Smooth muscle cell of the coronary artery (primary cell): ENCODE data around the gene ACTR6. TPM values are rescaled to one million over a fixed set of nuclear protein-coding genes. Genes with fewer than 3 reads are reported as not detected.

Experiments
- total RNA-seq: library from RNA; depleted of rRNA; stranded (reverse); fragments of >200 nt; gene quantifications from 2 replicates; pipeline ENCODE4 v1.2.3, GENCODE V29; 2014; ENCODE audit warnings: low replicate concordance

Gene ACTR6
- total RNA-seq: 9.0 and 9.4 TPM in 2 replicates

GRCh38 chr12:100200463-100201181 is at the start of gene ACTR6:
Gene ACTR6 (plus strand): TSS chr12:100200815. CDS start chr12:100200852, 37 bp downstream.

GRCh38 chr12:100266835-100267602 is 66.4 kb downstream of the ACTR6 start, which contains the start of the genes DEPDC4 and SCYL2:
Gene DEPDC4 (minus strand): TSS chr12:100267079. CDS start chr12:100267076, 3 bp downstream.
Gene SCYL2 (plus strand): TSS chr12:100267177. CDS start chr12:100282971, 15,794 bp downstream.

Other genes with a start within 250 kb of the ACTR6 start
- 0.94 TPM in 1 of 2 replicates, not detected in the other for gene ANKS1B, start 215.9 kb upstream of the ACTR6 start, total RNA-seq
- 18.0 and 25.6 TPM in 2 replicates for gene BLTP3B, start 57.9 kb upstream of the ACTR6 start, total RNA-seq
- gene DEPDC4, start 66.3 kb downstream of the ACTR6 start, total RNA-seq: 1.1 and 1.2 TPM in 2 replicates
- 12.3 and 27.2 TPM in 2 replicates for gene SCYL2, start 66.4 kb downstream of the ACTR6 start, total RNA-seq
- not detected in 2 replicates for gene SLC17A8, start 156.3 kb downstream of the ACTR6 start, total RNA-seq